NCI-H187 treated with DMSO at 0.1 percent for 48 hours (cell line): ENCODE data around the gene MESD.
"Not testable (repeated sequence)": the region's sequence is repeated elsewhere in the genome, so short reads cannot be mapped to it uniquely, and the experiment has no call there.

ENCODE experiments used
- DNase-seq: peaks from one replicate; lab custom pipeline; 2025; lab: John Stamatoyannopoulos, UW

MESD gene

GRCh38 chr15:80958818-80959495 is 30.7 kb downstream of the MESD start:
- no peak for DNase-seq

- no peak for DNase-seq
Observed at GRCh38 chr15:80957976-80958375, 31.6 kb downstream of the MESD start.

GRCh38 chr15:80957556-80957955 is 32.1 kb downstream of the MESD start:
- DNase-seq, result no peak

- DNase-seq, result not testable (repeated sequence)
Observed at GRCh38 chr15:80955571-80956452, 33.8 kb downstream of the MESD start.

GRCh38 chr15:80953953-80954778 is 35.5 kb downstream of the MESD start:
- no peak for DNase-seq

GRCh38 chr15:80953001-80953952 is 36.3 kb downstream of the MESD start:
- DNase-seq, result no peak

GRCh38 chr15:80951941-80952340 is 37.7 kb downstream of the MESD start:
- no peak for DNase-seq

GRCh38 chr15:80950291-80951078 is 39.1 kb downstream of the MESD start:
- no peak for DNase-seq

GRCh38 chr15:80949756-80950155 is 39.9 kb downstream of the MESD start:
- no peak for DNase-seq

- DNase-seq, result no peak
Observed at GRCh38 chr15:80948651-80949292, 40.8 kb downstream of the MESD start.

- no peak for DNase-seq
Observed at GRCh38 chr15:80946576-80946975, 43.0 kb downstream of the MESD start.

- no peak for DNase-seq
Observed at GRCh38 chr15:80945605-80946004, 44.0 kb downstream of the MESD start.

- no peak for DNase-seq
Observed at GRCh38 chr15:80944818-80945217, 44.8 kb downstream of the MESD start.

GRCh38 chr15:80942746-80943565 is 46.7 kb downstream of the MESD start:
- no peak for DNase-seq

- DNase-seq, result no peak
Observed at GRCh38 chr15:80942266-80942665, 47.4 kb downstream of the MESD start.

GRCh38 chr15:80940851-80941250 is 48.8 kb downstream of the MESD start:
- no peak for DNase-seq

- no peak for DNase-seq
Observed at GRCh38 chr15:80940331-80940730, 49.3 kb downstream of the MESD start.

GRCh38 chr15:80939216-80939615 is 50.4 kb downstream of the MESD start:
- DNase-seq, result no peak

GRCh38 chr15:80937718-80938117 is 51.9 kb downstream of the MESD start:
- DNase-seq, result no peak
